Rectal smooth muscle tissue (tissue), 1 donor: ENCODE results near the gene ALOX15B.

Experiments used
- H3K27ac ChIP-seq: one replicate; pipeline ENCODE4 v1.7.0; 2013; ENCODE audit warnings: low read depth, low read length, inconsistent platforms
- H3K27me3 ChIP-seq: one replicate; pipeline ENCODE4 v1.7.0; 2013; ENCODE audit warnings: low read length; ENCODE audit not compliant: control insufficient read depth, insufficient read depth
- H3K36me3 ChIP-seq: one replicate; pipeline ENCODE4 v1.7.0; 2013; ENCODE audit warnings: low read length; ENCODE audit not compliant: control insufficient read depth, insufficient read depth
- H3K4me1 ChIP-seq: one replicate; pipeline ENCODE4 v1.7.0; 2013; ENCODE audit warnings: low read length; ENCODE audit not compliant: control insufficient read depth, insufficient read depth
- H3K4me3 ChIP-seq: one replicate; pipeline ENCODE4 v1.7.0; 2013; ENCODE audit warnings: low read length
- H3K9ac ChIP-seq: one replicate; pipeline ENCODE4 v1.7.0; 2013; ENCODE audit warnings: low read length

The ALOX15B gene

GRCh38 chr17:8005357-8005756 is 33.5 kb upstream of the ALOX15B start:
- Histone ChIP-seq H3K9ac (no peak overlapping the region), H3K27ac (no peak overlapping the region), H3K27me3 (peaks cover 13% of the 10 kb centered on the region), H3K4me1 (no peaks in the 10 kb centered on the region), H3K36me3 (no peaks in the 10 kb centered on the region), H3K4me3 (no peak overlapping the region)

- H3K4me1 ChIP-seq: no peaks in the 10 kb centered on the region
- no peak overlapping the region for H3K27ac ChIP-seq
- H3K27me3 ChIP-seq: peaks cover 13% of the 10 kb centered on the region
- no peak overlapping the region for H3K4me3 ChIP-seq
- H3K36me3 ChIP-seq: no peaks in the 10 kb centered on the region
- H3K9ac ChIP-seq: no peak overlapping the region
Observed at GRCh38 chr17:8005967-8006730, 32.7 kb upstream of the ALOX15B start.

GRCh38 chr17:8006836-8007680 is 31.8 kb upstream of the ALOX15B start:
- peaks cover 13% of the 10 kb centered on the region for H3K27me3 ChIP-seq
- H3K4me1 ChIP-seq: no peaks in the 10 kb centered on the region
- H3K4me3 ChIP-seq: no peak overlapping the region
- no peak overlapping the region for H3K27ac ChIP-seq
- no peak overlapping the region for H3K9ac ChIP-seq
- no peaks in the 10 kb centered on the region for H3K36me3 ChIP-seq

DNA sequence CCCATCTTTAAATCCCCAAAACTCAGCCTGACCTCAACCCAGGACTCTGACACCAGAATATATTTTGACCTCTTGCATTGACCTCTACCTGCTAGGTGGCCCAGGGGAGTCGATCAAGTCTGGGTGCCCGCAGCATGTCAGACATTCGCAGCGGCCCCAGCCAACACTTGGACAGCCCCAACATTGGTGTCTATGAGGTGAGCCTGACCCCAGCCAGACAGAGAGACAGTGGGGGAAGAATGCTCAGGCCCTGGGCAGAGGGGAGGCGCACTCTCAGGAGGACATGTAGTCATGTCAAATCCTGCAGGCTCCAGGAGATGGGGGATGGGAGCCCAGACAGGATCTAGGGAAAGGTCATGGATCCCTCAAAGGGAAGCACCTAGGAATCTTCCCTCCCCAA is 31.0 kb upstream of the ALOX15B start:
- Histone ChIP-seq H3K27ac (no peak overlapping the region), H3K4me3 (no peak overlapping the region), H3K9ac (no peak overlapping the region), H3K36me3 (no peaks in the 10 kb centered on the region), H3K4me1 (no peaks in the 10 kb centered on the region), H3K27me3 (peaks cover 8% of the 10 kb centered on the region)

GRCh38 chr17:8012045-8012580 is 26.7 kb upstream of the ALOX15B start:
- H3K4me3 ChIP-seq: no peak overlapping the region
- peaks cover 5% of the 10 kb centered on the region for H3K27me3 ChIP-seq
- H3K36me3 ChIP-seq: no peaks in the 10 kb centered on the region
- no peaks in the 10 kb centered on the region for H3K4me1 ChIP-seq
- H3K27ac ChIP-seq: no peak overlapping the region
- no peak overlapping the region for H3K9ac ChIP-seq

DNA sequence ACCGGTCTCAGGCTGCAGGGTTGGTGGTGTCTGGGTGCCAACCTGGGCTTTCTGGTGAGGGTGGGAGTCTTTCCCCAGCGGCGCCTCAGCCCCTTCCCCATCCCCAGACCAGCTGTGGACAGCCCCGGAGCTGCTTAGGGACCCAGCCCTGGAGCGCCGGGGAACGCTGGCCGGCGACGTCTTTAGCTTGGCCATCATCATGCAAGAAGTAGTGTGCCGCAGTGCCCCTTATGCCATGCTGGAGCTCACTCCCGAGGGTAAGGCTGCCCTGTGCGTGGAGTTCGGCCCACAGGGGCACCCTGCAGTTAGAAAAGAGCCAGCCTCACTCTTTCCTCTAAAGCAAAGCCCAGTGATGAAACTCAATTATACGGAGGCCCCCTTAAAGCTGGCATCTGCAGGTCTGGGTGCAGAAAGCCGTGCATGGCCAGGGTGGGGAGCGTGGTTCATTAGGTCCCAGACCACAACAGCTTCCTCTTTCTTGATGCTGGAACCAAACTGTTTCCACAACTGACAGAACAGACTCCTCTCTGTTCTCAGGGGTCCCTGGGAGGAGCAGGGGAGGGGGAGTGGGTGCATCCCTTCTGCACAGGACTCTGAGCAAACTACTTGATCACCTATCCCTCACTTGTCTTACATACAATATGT is 25.7 kb upstream of the ALOX15B start:
- no peaks in the 10 kb centered on the region for H3K4me1 ChIP-seq
- H3K9ac ChIP-seq: no peak overlapping the region
- no peaks in the 10 kb centered on the region for H3K36me3 ChIP-seq
- H3K4me3 ChIP-seq: no peak overlapping the region
- no peak overlapping the region for H3K27ac ChIP-seq
- peaks cover 5% of the 10 kb centered on the region for H3K27me3 ChIP-seq

GRCh38 chr17:8013731-8014557 is 24.9 kb upstream of the ALOX15B start:
- Histone ChIP-seq H3K4me1 (no peaks in the 10 kb centered on the region), H3K4me3 (no peak overlapping the region), H3K9ac (no peak overlapping the region), H3K27ac (no peak overlapping the region), H3K36me3 (no peaks in the 10 kb centered on the region), H3K27me3 (peaks cover 5% of the 10 kb centered on the region)

GRCh38 chr17:8014558-8014850 is 24.4 kb upstream of the ALOX15B start:
- Histone ChIP-seq H3K27ac (no peak overlapping the region), H3K4me1 (no peaks in the 10 kb centered on the region), H3K36me3 (no peaks in the 10 kb centered on the region), H3K27me3 (peaks cover 5% of the 10 kb centered on the region), H3K4me3 (no peak overlapping the region), H3K9ac (no peak overlapping the region)

DNA sequence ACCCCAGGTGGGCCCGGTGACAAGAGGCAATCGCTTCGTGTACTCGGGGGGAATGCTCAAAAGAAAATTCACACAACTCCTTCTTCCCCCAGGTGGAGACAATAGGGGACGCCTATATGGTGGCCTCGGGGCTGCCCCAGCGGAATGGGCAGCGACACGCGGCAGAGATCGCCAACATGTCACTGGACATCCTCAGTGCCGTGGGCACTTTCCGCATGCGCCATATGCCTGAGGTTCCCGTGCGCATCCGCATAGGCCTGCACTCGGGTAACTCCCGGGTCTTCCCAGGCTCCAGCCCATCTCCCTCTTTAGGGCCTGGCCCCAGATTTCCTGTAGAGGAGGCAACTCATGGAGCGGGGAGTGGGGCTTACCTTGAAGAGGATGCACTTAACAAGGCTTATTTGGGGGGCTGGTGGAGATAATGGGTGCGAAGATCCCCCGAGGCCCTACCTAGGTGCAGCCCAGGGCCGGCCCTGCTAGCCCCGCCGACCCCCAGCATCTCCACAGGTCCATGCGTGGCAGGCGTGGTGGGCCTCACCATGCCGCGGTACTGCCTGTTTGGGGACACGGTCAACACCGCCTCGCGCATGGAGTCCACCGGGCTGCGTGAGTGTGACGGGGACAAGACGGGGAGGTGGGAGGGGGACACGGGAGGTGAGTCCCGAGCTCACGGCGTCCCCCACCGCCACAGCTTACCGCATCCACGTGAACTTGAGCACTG is 23.5 kb upstream of the ALOX15B start:
- Histone ChIP-seq H3K4me3 (no peak overlapping the region), H3K36me3 (no peaks in the 10 kb centered on the region), H3K27me3 (peaks cover 5% of the 10 kb centered on the region), H3K4me1 (no peaks in the 10 kb centered on the region), H3K27ac (no peak overlapping the region), H3K9ac (no peak overlapping the region)

DNA sequence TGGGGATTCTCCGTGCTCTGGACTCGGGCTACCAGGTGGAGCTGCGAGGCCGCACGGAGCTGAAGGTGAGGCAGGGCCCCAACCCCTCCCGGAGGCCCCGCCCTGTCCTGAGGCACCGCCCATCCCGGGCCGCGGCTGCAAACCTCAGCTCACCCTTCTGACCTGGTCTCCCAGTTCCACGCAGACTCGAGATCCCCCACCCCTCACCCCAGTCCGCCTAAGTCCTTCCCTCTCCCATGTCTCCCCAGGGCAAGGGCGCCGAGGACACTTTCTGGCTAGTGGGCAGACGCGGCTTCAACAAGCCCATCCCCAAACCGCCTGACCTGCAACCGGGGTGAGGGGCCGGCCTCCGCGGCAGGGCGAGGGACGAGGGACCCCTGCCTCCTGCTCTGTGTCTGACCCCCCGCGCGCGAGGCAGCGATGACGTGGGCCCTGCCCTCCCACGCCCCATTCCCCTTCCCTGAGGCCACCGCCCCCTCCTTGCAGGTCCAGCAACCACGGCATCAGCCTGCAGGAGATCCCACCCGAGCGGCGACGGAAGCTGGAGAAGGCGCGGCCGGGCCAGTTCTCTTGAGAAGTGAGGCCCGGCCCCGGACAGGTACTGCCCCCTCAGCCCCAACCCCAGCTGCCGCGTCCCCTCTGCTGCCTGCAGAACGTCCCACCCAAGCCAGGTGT is 22.8 kb upstream of the ALOX15B start:
- Histone ChIP-seq H3K4me1 (no peaks in the 10 kb centered on the region), H3K9ac (no peak overlapping the region), H3K27me3 (peaks cover 5% of the 10 kb centered on the region), H3K36me3 (no peaks in the 10 kb centered on the region), H3K4me3 (peak overlapping the region; percentile 50), H3K27ac (no peak overlapping the region)
